Retinal pigment epithelial cell (primary cell): Measurements from ENCODE around the gene GSTT2B.
"Not testable (repeated sequence)": the region's sequence is repeated elsewhere in the genome, so short reads cannot be mapped to it uniquely, and the experiment has no call there.

Experiments
- DNase-seq: peaks from one replicate; pipeline ENCODE4 v3.0.0-alpha.2; 2010; ENCODE audit warnings: low read depth
- H3K4me3 ChIP-seq: 2 replicates; pipeline ENCODE4 v1.5.1; 2011; ENCODE audit warnings: mild to moderate bottlenecking, low read length, control low read depth, moderate library complexity
- CTCF ChIP-seq: conservative IDR thresholded peaks from 2 replicates; pipeline ENCODE4 v1.5.1; 2011; ENCODE audit warnings: low read depth, low read length, control low read depth, inconsistent platforms

Gene GSTT2B

GRCh38 chr22:23940166-23940565 is 20.8 kb downstream of the GSTT2B start:
- not testable (repeated sequence) for DNase-seq, H3K4me3 ChIP-seq

GRCh38 chr22:23939017-23939357 is 22.0 kb downstream of the GSTT2B start:
- no peak for DNase-seq
- no peak for TF ChIP-seq CTCF
- H3K4me3 ChIP-seq: no peak overlapping the region

GRCh38 chr22:23938328-23939016 is 22.5 kb downstream of the GSTT2B start:
- no peak for DNase-seq
- TF ChIP-seq CTCF: no peak

GRCh38 chr22:23926561-23926960 is 34.4 kb downstream of the GSTT2B start:
- no peak overlapping the region for H3K4me3 ChIP-seq
- TF ChIP-seq CTCF: no peak
- no peak for DNase-seq

More at GRCh38 chr22:23938328-23939016, 22.5 kb downstream of the GSTT2B start:
- no peak overlapping the region for H3K4me3 ChIP-seq

GRCh38 chr22:23925020-23925606 is 35.9 kb downstream of the GSTT2B start:
- TF ChIP-seq CTCF: no peak
- DNase-seq: no peak
- H3K4me3 ChIP-seq: no peak overlapping the region

- no peak for DNase-seq
- H3K4me3 ChIP-seq: no peak overlapping the region
- TF ChIP-seq CTCF: no peak
Measured at GRCh38 chr22:23922921-23923320, 38.1 kb downstream of the GSTT2B start.

- not testable (repeated sequence) for DNase-seq, H3K4me3 ChIP-seq
Measured at GRCh38 chr22:23921586-23922201, 39.3 kb downstream of the GSTT2B start.

GRCh38 chr22:23920267-23920611 is 40.8 kb downstream of the GSTT2B start:
- not testable (repeated sequence) for H3K4me3 ChIP-seq, DNase-seq
